ENCODE measurements around the gene MT1G.

The MT1G gene

DNA sequence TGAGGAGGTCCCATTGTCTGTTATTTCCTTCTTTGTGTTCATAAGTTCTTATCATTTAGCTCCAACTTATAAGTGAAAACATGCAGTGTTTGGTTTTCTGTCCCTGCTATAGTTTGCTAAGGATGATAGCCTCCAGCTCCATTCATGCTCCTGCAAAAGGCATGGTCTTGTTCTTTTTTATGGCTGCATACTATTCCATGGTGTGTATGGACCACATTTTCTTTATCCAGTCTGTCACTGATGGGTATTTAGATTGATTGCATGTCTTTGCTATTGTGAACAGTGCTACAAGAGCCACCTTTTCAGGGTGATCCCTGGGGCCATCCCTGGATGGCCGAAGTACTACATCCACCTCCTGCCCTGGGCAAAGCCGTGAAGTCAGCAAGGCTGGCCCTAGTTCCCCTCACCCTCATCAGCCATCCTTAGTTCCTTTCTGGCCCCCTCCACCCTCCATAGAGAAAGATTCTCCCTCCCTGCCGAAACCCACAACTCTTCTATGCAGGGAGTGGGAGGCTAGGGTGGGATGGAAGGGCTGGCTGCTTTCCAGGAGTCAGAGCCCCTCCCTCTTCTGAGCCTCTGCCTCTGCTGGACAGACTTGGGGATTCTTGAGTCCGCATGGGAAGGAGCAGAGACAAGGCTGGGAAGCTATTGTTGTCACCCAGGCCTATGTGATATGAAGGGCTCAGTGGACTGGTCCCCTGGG is 22.7 kb upstream of the MT1G start:
- no peak overlapping the region for H2AFZ ChIP-seq (ENCODE audit: low read length)
- H3F3A ChIP-seq (ENCODE audit: low read depth), result no peaks in the 10 kb centered on the region
- no peaks in the 10 kb centered on the region for H3K9me2 ChIP-seq (replicated peaks; ENCODE audit: low read depth, low read length)
- no peaks in the 10 kb centered on the region for H3K4me1 ChIP-seq (ENCODE audit: insufficient read depth, low read length, poor library complexity, severe bottlenecking)
- H3K4me2 ChIP-seq (ENCODE audit: low read depth, low read length, poor library complexity, severe bottlenecking), result no peak overlapping the region
- no peaks in the 10 kb centered on the region for H3K27me3 ChIP-seq (ENCODE audit: insufficient read depth, low read length, poor library complexity, severe bottlenecking)
- H4K20me1 ChIP-seq (ENCODE audit: insufficient read depth, low read length, poor library complexity, severe bottlenecking), result no peaks in the 10 kb centered on the region
- H3K9ac ChIP-seq (ENCODE audit: low read depth, low read length, poor library complexity, severe bottlenecking), result no peak overlapping the region
- H3K9me3 ChIP-seq (ENCODE audit: insufficient read depth, low read depth, low read length), result no peaks in the 10 kb centered on the region
- no peaks in the 10 kb centered on the region for H3K79me2 ChIP-seq (ENCODE audit: insufficient read depth, low read length)
- H3K4me3 ChIP-seq (ENCODE audit: low read length, poor library complexity, severe bottlenecking), result no peak overlapping the region
- TF ChIP-seq, protein P1, sequence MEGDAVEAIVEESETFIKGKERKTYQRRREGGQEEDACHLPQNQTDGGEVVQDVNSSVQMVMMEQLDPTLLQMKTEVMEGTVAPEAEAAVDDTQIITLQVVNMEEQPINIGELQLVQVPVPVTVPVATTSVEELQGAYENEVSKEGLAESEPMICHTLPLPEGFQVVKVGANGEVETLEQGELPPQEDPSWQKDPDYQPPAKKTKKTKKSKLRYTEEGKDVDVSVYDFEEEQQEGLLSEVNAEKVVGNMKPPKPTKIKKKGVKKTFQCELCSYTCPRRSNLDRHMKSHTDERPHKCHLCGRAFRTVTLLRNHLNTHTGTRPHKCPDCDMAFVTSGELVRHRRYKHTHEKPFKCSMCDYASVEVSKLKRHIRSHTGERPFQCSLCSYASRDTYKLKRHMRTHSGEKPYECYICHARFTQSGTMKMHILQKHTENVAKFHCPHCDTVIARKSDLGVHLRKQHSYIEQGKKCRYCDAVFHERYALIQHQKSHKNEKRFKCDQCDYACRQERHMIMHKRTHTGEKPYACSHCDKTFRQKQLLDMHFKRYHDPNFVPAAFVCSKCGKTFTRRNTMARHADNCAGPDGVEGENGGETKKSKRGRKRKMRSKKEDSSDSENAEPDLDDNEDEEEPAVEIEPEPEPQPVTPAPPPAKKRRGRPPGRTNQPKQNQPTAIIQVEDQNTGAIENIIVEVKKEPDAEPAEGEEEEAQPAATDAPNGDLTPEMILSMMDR (conservative IDR thresholded peaks at IDR 0.05; ENCODE audit: low read length), result no peak
- TF ChIP-seq EZH2phosphoT487 (IDR thresholded peaks at IDR 0.05; ENCODE audit: borderline replicate concordance), result no peak
- H3K36me3 ChIP-seq (ENCODE audit: insufficient read depth, low read length), result no peaks in the 10 kb centered on the region

DNA sequence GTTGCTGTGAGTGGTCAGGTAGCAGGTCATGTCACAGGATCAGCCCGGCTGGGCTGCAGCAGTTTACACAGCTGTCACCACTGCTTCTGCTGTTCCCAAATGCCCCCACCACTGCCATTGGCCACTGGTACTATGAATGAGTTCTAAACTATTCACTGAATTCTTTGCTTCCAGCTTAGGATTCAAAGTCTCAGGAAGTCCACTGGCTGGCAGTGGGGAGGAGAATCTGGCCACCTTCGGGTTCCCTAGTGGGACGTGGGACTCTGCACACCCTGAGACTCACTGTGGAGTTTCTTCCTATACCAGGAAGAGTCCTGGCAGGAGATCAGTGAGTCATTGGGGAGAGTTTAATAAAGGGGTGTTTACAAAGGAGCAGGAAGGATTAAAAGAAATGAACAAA is 21.3 kb upstream of the MT1G start:
- Histone ChIP-seq H3K4me2 (ENCODE audit: low read depth, low read length, poor library complexity, severe bottlenecking) (no peak overlapping the region), H4K20me1 (ENCODE audit: insufficient read depth, low read length, poor library complexity, severe bottlenecking) (no peaks in the 10 kb centered on the region), H3K4me3 (ENCODE audit: low read length, poor library complexity, severe bottlenecking) (no peak overlapping the region), H3F3A (ENCODE audit: low read depth) (no peaks in the 10 kb centered on the region), H3K9ac (ENCODE audit: low read depth, low read length, poor library complexity, severe bottlenecking) (no peak overlapping the region), H2AFZ (ENCODE audit: low read length) (peak overlapping the region; percentile 17; the same call in 1 of the 2 replicates), H3K79me2 (ENCODE audit: insufficient read depth, low read length) (no peaks in the 10 kb centered on the region), H3K4me1 (ENCODE audit: insufficient read depth, low read length, poor library complexity, severe bottlenecking) (no peaks in the 10 kb centered on the region), H3K9me2 (replicated peaks; ENCODE audit: low read depth, low read length) (no peaks in the 10 kb centered on the region), H3K27me3 (ENCODE audit: insufficient read depth, low read length, poor library complexity, severe bottlenecking) (no peaks in the 10 kb centered on the region), H3K36me3 (ENCODE audit: insufficient read depth, low read length) (no peaks in the 10 kb centered on the region), H3K9me3 (ENCODE audit: insufficient read depth, low read depth, low read length) (no peaks in the 10 kb centered on the region)
- TF ChIP-seq EZH2phosphoT487 (IDR thresholded peaks at IDR 0.05; ENCODE audit: borderline replicate concordance), result no peak
- TF ChIP-seq, protein P1 (conservative IDR thresholded peaks at IDR 0.05; ENCODE audit: low read length), result no peak

DNA sequence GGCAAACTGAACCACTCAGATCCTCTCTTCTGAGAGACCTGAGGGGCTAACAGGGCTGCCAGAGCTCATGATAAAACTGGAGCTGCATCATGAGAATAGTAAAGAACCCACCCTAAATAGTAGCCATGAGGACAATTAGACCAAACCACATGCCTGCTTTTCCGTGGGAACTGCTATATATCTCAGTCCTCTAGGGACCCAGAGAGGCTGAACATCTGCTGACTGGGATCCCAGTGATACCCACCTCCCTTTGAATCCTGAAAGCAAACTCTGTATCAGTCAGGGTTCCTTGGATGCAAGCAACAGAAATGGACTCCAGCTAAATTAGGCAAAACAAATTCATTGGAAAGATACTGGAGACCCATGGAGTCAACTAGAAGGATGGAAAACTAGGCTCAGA is 20.9 kb upstream of the MT1G start:
- H3K9me3 ChIP-seq (ENCODE audit: insufficient read depth, low read depth, low read length), result no peaks in the 10 kb centered on the region
- no peaks in the 10 kb centered on the region for H3K27me3 ChIP-seq (ENCODE audit: insufficient read depth, low read length, poor library complexity, severe bottlenecking)
- H4K20me1 ChIP-seq (ENCODE audit: insufficient read depth, low read length, poor library complexity, severe bottlenecking), result no peaks in the 10 kb centered on the region
- H2AFZ ChIP-seq (ENCODE audit: low read length), result peak overlapping the region; percentile 17; the same call in 1 of the 2 replicates
- no peaks in the 10 kb centered on the region for H3K36me3 ChIP-seq (ENCODE audit: insufficient read depth, low read length)
- no peak overlapping the region for H3K4me3 ChIP-seq (ENCODE audit: low read length, poor library complexity, severe bottlenecking)
- TF ChIP-seq, protein P1 (conservative IDR thresholded peaks at IDR 0.05; ENCODE audit: low read length), result no peak; the same call in 1 of the 2 replicates
- no peak for TF ChIP-seq EZH2phosphoT487 (IDR thresholded peaks at IDR 0.05; ENCODE audit: borderline replicate concordance)
- no peaks in the 10 kb centered on the region for H3K9me2 ChIP-seq (replicated peaks; ENCODE audit: low read depth, low read length)
- H3K9ac ChIP-seq (ENCODE audit: low read depth, low read length, poor library complexity, severe bottlenecking), result no peak overlapping the region
- no peaks in the 10 kb centered on the region for H3F3A ChIP-seq (ENCODE audit: low read depth)
- no peaks in the 10 kb centered on the region for H3K4me1 ChIP-seq (ENCODE audit: insufficient read depth, low read length, poor library complexity, severe bottlenecking)
- H3K4me2 ChIP-seq (ENCODE audit: low read depth, low read length, poor library complexity, severe bottlenecking), result no peak overlapping the region
- H3K79me2 ChIP-seq (ENCODE audit: insufficient read depth, low read length), result no peaks in the 10 kb centered on the region

Data from Loucy (cell line).